ENCODE data around the gene CCDC167. TPM values are rescaled to one million over a fixed set of nuclear protein-coding genes. Genes with fewer than 3 reads are reported as not detected.

CCDC167 gene
- total and polyA plus RNA-seq, 2 of the 8 experiments (the other 6 are each of a cell fraction or from before 2014, with no cell fraction given): 11.0 to 26.5 TPM

- Histone ChIP-seq H2BK120ac (replicated peaks; ENCODE audit: low read depth, low read length) (peak overlapping the region; percentile 60), H3K4me2 (ENCODE audit: insufficient read depth in 1 of 2, low read depth in 2 of 2, low read length in 2 of 2) (peak overlapping the region; percentile 68 to 73), H4K20me1 (replicated peaks in 1 of 2; ENCODE audit: control insufficient read depth in 1 of 2, insufficient read depth in 2 of 2, low read length in 2 of 2) (no peaks in the 10 kb centered on the region), H3K23me2 (ENCODE audit: low read depth, low read length) (peaks cover 5% of the 10 kb centered on the region), H3K4me3 (ENCODE audit: extremely low read depth in 1 of 4, insufficient read depth in 2 of 4, low read depth in 3 of 4, low read length in 4 of 4) (peak overlapping the region in 3 of 4 experiments; percentile 10 to 49 (median 26); a peak in 5 of 8 replicates), H4K91ac (replicated peaks; ENCODE audit: insufficient read length, low read length) (no peak overlapping the region), H3K79me1 (ENCODE audit: low read depth, low read length) (no peaks in the 10 kb centered on the region), H2AK5ac (ENCODE audit: low read depth, low read length) (no peak overlapping the region), H3K9me3 (ENCODE audit: insufficient read depth in 2 of 2, low read depth in 1 of 2, low read length in 1 of 2) (no peaks in the 10 kb centered on the region), H2BK12ac (ENCODE audit: low read depth, low read length) (peak overlapping the region; percentile 94; the same call in 1 of the 2 replicates), H3K9ac (replicated peaks in 1 of 4; ENCODE audit: extremely low read depth in 1 of 4, low read depth in 3 of 4, low read length in 3 of 4) (peak overlapping the region in 1 of 4 experiments; percentile 20; a peak in 1 of 7 replicates), H3K27me3 (replicated peaks in 1 of 4; ENCODE audit: control insufficient read depth in 3 of 4, extremely low read depth in 1 of 4, insufficient read depth in 3 of 4, low read length in 3 of 4) (peaks cover 0 to 29% (median 21%) of the 10 kb centered on the region in 4 experiments; a peak in 6 of 7 replicates), H3K27ac (ENCODE audit: low read depth, low read length) (no peak overlapping the region), H3K56ac (replicated peaks; ENCODE audit: insufficient read length, low read depth, low read length) (no peak overlapping the region), H3K4me1 (replicated peaks in 1 of 4; ENCODE audit: control insufficient read depth in 3 of 4, insufficient read depth in 4 of 4, low read length in 3 of 4) (peaks cover 2 to 54% (median 42%) of the 10 kb centered on the region in 4 experiments), H3K4ac (replicated peaks; ENCODE audit: insufficient read length, low read depth, low read length) (no peak overlapping the region), H3K23ac (ENCODE audit: insufficient read length) (no peak overlapping the region), H4K8ac (ENCODE audit: extremely low read depth, insufficient read depth, low read length) (no peak overlapping the region), H2BK15ac (ENCODE audit: low read length) (peak overlapping the region; percentile 75; the same call in 1 of the 2 replicates), H2BK20ac (ENCODE audit: low read length) (peak overlapping the region; percentile 53; the same call in 1 of the 2 replicates), H2BK5ac (ENCODE audit: low read depth, low read length) (peak overlapping the region; percentile 53; the same call in 1 of the 2 replicates), H2AFZ (ENCODE audit: low read length) (peak overlapping the region; percentile 90; the same call in 1 of the 2 replicates), H3K14ac (ENCODE audit: insufficient read length) (peak overlapping the region; percentile 14), H3K18ac (ENCODE audit: extremely low read depth, low read length) (peak overlapping the region; percentile 65), H3K36me3 (ENCODE audit: control insufficient read depth in 2 of 4, insufficient read depth in 4 of 4, low read length in 3 of 4) (no peaks in the 10 kb centered on the region), H4K5ac (ENCODE audit: insufficient read length, low read depth, low read length) (no peak overlapping the region), H3K79me2 (ENCODE audit: control insufficient read depth in 1 of 2, insufficient read depth in 2 of 2, low read length in 2 of 2) (no peaks in the 10 kb centered on the region)
- ChIA-PET POLR2A (ENCODE audit: partially characterized antibody) (interaction anchor here (0.8 to 2.7 kb wide), 6 partner anchors 12 to 53 kb away, joined by 3 to 10 read pairs (median 7); partner anchors contain the start of gene CCDC167), CTCF (ENCODE audit: partially characterized antibody) (interaction anchor here (0.7 to 2.8 kb wide), 15 partner anchors 9 to 219 kb away, joined by 3 to 14 read pairs (median 4); no protein-coding TSS in a partner anchor)
- DNase-seq (ENCODE audit: low read depth in 1 of 2, low spot score in 2 of 2) (no peak), FAIRE-seq (no peak)
- 21% methylated on average over 16 of the region's 16 CpGs; no CpG with 5 or more reads in 1 of the 2 experiments for WGBS, 2 experiments (ENCODE audit: extremely low coverage in 1 of 2, insufficient coverage in 1 of 2, insufficient read length in 1 of 2, insufficient replicate concordance in 2 of 2, low coverage in 1 of 2, low lambda C conversion rate in 2 of 2, missing lambda C conversion rate in 1 of 2)
- TF ChIP-seq ZNF274 (IDR thresholded peaks at IDR 0.05; ENCODE audit: borderline replicate concordance, extremely low read depth, low read length) (no peak), GTF2F1 (IDR thresholded peaks at IDR 0.05; ENCODE audit: borderline replicate concordance, low read depth, low read length) (no peak), HDAC2 (IDR thresholded peaks at IDR 0.05; ENCODE audit: borderline replicate concordance in 1 of 2, low read depth in 2 of 2, low read length in 2 of 2) (no peak), ASH2L (IDR thresholded peaks at IDR 0.05; ENCODE audit: low read length) (no peak), TEAD4 (IDR thresholded peaks at IDR 0.05; ENCODE audit: low read depth, low read length) (no peak), CTBP2 (IDR thresholded peaks at IDR 0.05; ENCODE audit: borderline replicate concordance, insufficient read depth, insufficient read length, low read length) (no peak), RAD21 (IDR thresholded peaks at IDR 0.05 in 1 of 2, conservative IDR thresholded peaks at IDR 0.05 in 1 of 2; ENCODE audit: low read depth in 2 of 2, low read length in 2 of 2) (no peak), HDAC6 (IDR thresholded peaks at IDR 0.05; ENCODE audit: low read depth, low read length) (no peak), CEBPB (IDR thresholded peaks at IDR 0.05; ENCODE audit: low read depth, low read length) (no peak), POLR2AphosphoS5 (IDR thresholded peaks at IDR 0.05; ENCODE audit: low read depth, low read length) (no peak), E2F6 (IDR thresholded peaks at IDR 0.05) (0 out of 2 replicates have a peak, but pooled peaks have one; percentile 35)
Observed at GRCh38 chr6:37511910-37512399, 12.3 kb upstream of the CCDC167 start.
